CD14-positive monocyte (primary cell): ENCODE data around the gene ARCN1. TPM values are rescaled to one million over a fixed set of nuclear protein-coding genes. Genes with fewer than 3 reads are reported as not detected.

Source experiments
- DNase-seq, 3 donors: peaks; one replicate each; pipeline ENCODE4 v3.0.0-alpha.2; 2011 to 2022
- H2AFZ ChIP-seq: 2 replicates; pipeline ENCODE4 v1.6.0; 2012; ENCODE audit warnings: mild to moderate bottlenecking, low read depth, low read length, inconsistent platforms; ENCODE audit not compliant: insufficient read depth, poor library complexity, severe bottlenecking
- H3K27ac ChIP-seq, 2 donors: 1 replicate in 1 of 2; 2 replicates in 1 of 2; pipeline ENCODE4 v1.5.1; 2012 to 2013; ENCODE audit warnings: low read length in 2 of 2, control low read depth in 1 of 2, inconsistent platforms in 1 of 2, low read depth in 1 of 2, mild to moderate bottlenecking in 1 of 2
- H3K27me3 ChIP-seq, 2 donors: one replicate each; pipeline versions ENCODE4 v1.6.0 to v1.6.1; 2011 to 2013; ENCODE audit warnings: low read length in 2 of 2; ENCODE audit not compliant: control insufficient read depth in 2 of 2, insufficient read depth in 2 of 2
- H3K36me3 ChIP-seq, 2 donors: replicated peaks in 1 of 2; 1 replicate in 1 of 2; 2 replicates in 1 of 2; pipeline versions ENCODE4 v1.5.1 to v1.6.1; 2012 to 2013; ENCODE audit warnings: low read length in 2 of 2, control low read depth in 1 of 2, inconsistent platforms in 1 of 2, mild to moderate bottlenecking in 1 of 2; ENCODE audit not compliant: insufficient read depth in 2 of 2, control insufficient read depth in 1 of 2
- H3K4me1 ChIP-seq, 2 donors: 1 replicate in 1 of 2; 2 replicates in 1 of 2; pipeline versions ENCODE4 v1.5.1 to v1.6.1; 2012 to 2013; ENCODE audit warnings: low read length in 2 of 2, control low read depth in 1 of 2, inconsistent platforms in 1 of 2, mild to moderate bottlenecking in 1 of 2, moderate library complexity in 1 of 2; ENCODE audit not compliant: insufficient read depth in 2 of 2, control insufficient read depth in 1 of 2
- H3K4me2 ChIP-seq: replicated peaks from 2 replicates; pipeline ENCODE3; 2012; ENCODE audit warnings: low read length, moderate library complexity, mild to moderate bottlenecking; ENCODE audit not compliant: poor library complexity, severe bottlenecking; ENCODE audit errors: extremely low read depth
- H3K4me3 ChIP-seq, 3 experiments: fragments of 200-600 bp in 1 of 3; sonication (generic) in 1 of 3; replicated peaks in 1 of 3; 1 replicate in 2 of 3; 2 replicates in 1 of 3; pipeline ENCODE4 v1.5.1; 2011 to 2013; ENCODE audit warnings: low read length in 3 of 3, mild to moderate bottlenecking in 3 of 3, control low read depth in 2 of 3, low read depth in 2 of 3, inconsistent platforms in 1 of 3, moderate library complexity in 1 of 3
- H3K79me2 ChIP-seq: 2 replicates; pipeline ENCODE4 v1.6.0; 2012; ENCODE audit warnings: mild to moderate bottlenecking, control low read depth, inconsistent platforms, low read length, moderate library complexity; ENCODE audit not compliant: insufficient read depth
- H3K9ac ChIP-seq: 2 replicates; pipeline ENCODE4 v1.6.0; 2017; ENCODE audit warnings: low read length, mild to moderate bottlenecking; ENCODE audit not compliant: insufficient read depth, poor library complexity, severe bottlenecking
- H3K9me3 ChIP-seq, 2 donors: replicated peaks in 1 of 2; 1 replicate in 1 of 2; 2 replicates in 1 of 2; pipeline versions ENCODE4 v1.5.1 to v1.6.1; 2012 to 2013; ENCODE audit warnings: low read length in 2 of 2, control low read depth in 1 of 2; ENCODE audit not compliant: control insufficient read depth in 1 of 2, insufficient read depth in 1 of 2
- H4K20me1 ChIP-seq: 2 replicates; pipeline ENCODE4 v1.6.0; 2012; ENCODE audit warnings: mild to moderate bottlenecking, low read length, control low read depth, moderate library complexity; ENCODE audit not compliant: insufficient read depth
- H3K27ac Mint-ChIP-seq, 7 donors: one replicate each; pipeline ENCODE4 v1.8.0; 2020; ENCODE audit warnings: mild to moderate bottlenecking in 7 of 7, mixed read lengths in 7 of 7, moderate library complexity in 6 of 7, inconsistent platforms in 2 of 7
- H3K27me3 Mint-ChIP-seq, 3 donors: one replicate each; pipeline ENCODE4 v1.8.0; 2021 to 2022; ENCODE audit warnings: low read depth in 3 of 3, mild to moderate bottlenecking in 3 of 3, mixed read lengths in 3 of 3, moderate library complexity in 3 of 3, inconsistent platforms in 1 of 3
- H3K36me3 Mint-ChIP-seq, 2 donors: one replicate each; pipeline ENCODE4 v1.8.0; 2020; ENCODE audit warnings: mixed read lengths in 2 of 2, inconsistent platforms in 1 of 2, mild to moderate bottlenecking in 1 of 2
- H3K4me1 Mint-ChIP-seq: one replicate; pipeline ENCODE4 v1.8.0; 2020; ENCODE audit warnings: mild to moderate bottlenecking, mixed read lengths
- H3K4me3 Mint-ChIP-seq, 2 donors: one replicate each; pipeline ENCODE4 v1.8.0; 2020; ENCODE audit warnings: mild to moderate bottlenecking in 2 of 2, mixed read lengths in 2 of 2, moderate library complexity in 1 of 2
- H3K9me3 Mint-ChIP-seq, 7 donors: one replicate each; pipeline ENCODE4 v1.8.0; 2020 to 2022; ENCODE audit warnings: mixed read lengths in 7 of 7, mild to moderate bottlenecking in 6 of 7, moderate library complexity in 6 of 7, inconsistent platforms in 2 of 7
- CTCF ChIP-seq: fragments of 200-600 bp; IDR thresholded peaks from one replicate; pipeline ENCODE4 v1.8.0; 2022; ENCODE audit warnings: antibody characterized with exemption, mild to moderate bottlenecking
- WGBS: methylation state at CpG from one replicate; pipeline ENCODE4 v1.1.5; 2013; ENCODE audit warnings: missing lambda C conversion rate; ENCODE audit not compliant: insufficient coverage; 5-methylcytosine and 5-hydroxymethylcytosine counted together
- intact Hi-C, 2 donors: fragments of 100-400 bp; cut with micrococcal nuclease; formaldehyde crosslinking; loops; one replicate each; pipeline versions ENCODE4 v1.15.0 to v1.15.1; 2023
- polyA plus RNA-seq, 3 donors: library from polyadenylated mRNA; depleted of rRNA in 1 of 3; unstranded in 2 of 3; stranded (reverse) in 1 of 3; fragments of 300-500 nt in 2 of 3; fragments of >200 nt in 1 of 3; fragmentation: Illumina TruSeq in 2 of 3; gene quantifications; 1 replicate in 2 of 3; 2 replicates in 1 of 3; pipeline ENCODE4 v1.2.3, GENCODE V29; 2012 to 2021

Gene ARCN1
- polyA plus RNA-seq, 3 donors: 36.1 to 101 (median 79.7) TPM

- intact Hi-C loops: no loop called here
- Histone ChIP-seq H3K4me3 (no peak overlapping the region), H3K9me3 (no peaks in the 10 kb centered on the region), H3K79me2 (no peaks in the 10 kb centered on the region), H3K27me3 (no peaks in the 10 kb centered on the region), H3K9ac (no peak overlapping the region), H3K36me3 (no peaks in the 10 kb centered on the region), H3K4me2 (no peak overlapping the region), H3K27ac (no peak overlapping the region), H2AFZ (no peak overlapping the region), H4K20me1 (no peaks in the 10 kb centered on the region), H3K4me1 (no peaks in the 10 kb centered on the region)
- TF ChIP-seq CTCF: no peak
- 99% methylated on average over 8 of the region's 10 CpGs for WGBS
- H3K27ac Mint-ChIP-seq: no peak overlapping the region
- H3K4me1 Mint-ChIP-seq: no peaks in the 10 kb centered on the region
- no peaks in the 10 kb centered on the region for H3K9me3 Mint-ChIP-seq
- DNase-seq: no peak
- H3K36me3 Mint-ChIP-seq: no peaks in the 10 kb centered on the region
- H3K27me3 Mint-ChIP-seq: peaks cover 0 to 9% (median 5%) of the 10 kb centered on the region in 3 donors
- no peak overlapping the region for H3K4me3 Mint-ChIP-seq
Observed at GRCh38 chr11:118627566-118627965, 55.4 kb downstream of the ARCN1 start.

GRCh38 chr11:118628031-118628430 lies 55.8 kb downstream of the ARCN1 start:
- peaks cover 0 to 9% (median 2%) of the 10 kb centered on the region in 3 donors for H3K27me3 Mint-ChIP-seq
- no peak for DNase-seq
- H4K20me1 ChIP-seq: no peaks in the 10 kb centered on the region
- H2AFZ ChIP-seq: no peak overlapping the region
- H3K4me2 ChIP-seq: no peak overlapping the region
- H3K4me1 Mint-ChIP-seq: no peaks in the 10 kb centered on the region
- no peaks in the 10 kb centered on the region for H3K27me3 ChIP-seq
- 96% methylated on average over 20 of the region's 20 CpGs for WGBS
- no peaks in the 10 kb centered on the region for H3K36me3 ChIP-seq
- intact Hi-C loops: no loop called here
- no peak overlapping the region for H3K27ac Mint-ChIP-seq
- no peak overlapping the region for H3K4me3 ChIP-seq
- no peaks in the 10 kb centered on the region for H3K4me1 ChIP-seq
- TF ChIP-seq CTCF: no peak
- H3K36me3 Mint-ChIP-seq: no peaks in the 10 kb centered on the region
- H3K79me2 ChIP-seq: no peaks in the 10 kb centered on the region
- H3K9ac ChIP-seq: no peak overlapping the region
- no peak overlapping the region for H3K27ac ChIP-seq
- no peaks in the 10 kb centered on the region for H3K9me3 ChIP-seq
- H3K4me3 Mint-ChIP-seq: no peak overlapping the region
- H3K9me3 Mint-ChIP-seq: no peaks in the 10 kb centered on the region
